Measurements from ENCODE around the gene EPHB2.

The EPHB2 gene

DNA sequence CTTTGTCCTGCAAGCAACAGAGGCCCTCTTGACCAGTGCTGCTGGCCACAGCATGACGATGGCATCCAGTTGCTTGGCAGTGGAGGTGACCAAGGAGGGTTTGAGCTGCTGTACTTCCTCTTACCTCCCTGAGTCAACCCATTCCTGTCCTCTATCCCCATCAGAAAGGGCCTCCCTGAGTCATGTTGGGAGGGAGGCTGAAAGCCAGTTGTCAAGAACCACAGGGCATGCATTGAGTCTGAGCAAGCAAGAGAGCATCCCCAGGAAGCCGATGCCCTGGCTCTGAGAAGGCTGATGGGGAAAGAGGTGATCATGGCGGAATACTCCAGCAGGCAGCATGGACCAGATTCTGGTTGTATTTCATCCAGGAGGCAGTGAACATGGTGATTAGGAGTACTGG is 192.5 kb downstream of the EPHB2 start:
- H3K79me2 ChIP-seq (ENCODE audit: low read length): no peaks in the 10 kb centered on the region
- DNase-seq: no peak

DNA sequence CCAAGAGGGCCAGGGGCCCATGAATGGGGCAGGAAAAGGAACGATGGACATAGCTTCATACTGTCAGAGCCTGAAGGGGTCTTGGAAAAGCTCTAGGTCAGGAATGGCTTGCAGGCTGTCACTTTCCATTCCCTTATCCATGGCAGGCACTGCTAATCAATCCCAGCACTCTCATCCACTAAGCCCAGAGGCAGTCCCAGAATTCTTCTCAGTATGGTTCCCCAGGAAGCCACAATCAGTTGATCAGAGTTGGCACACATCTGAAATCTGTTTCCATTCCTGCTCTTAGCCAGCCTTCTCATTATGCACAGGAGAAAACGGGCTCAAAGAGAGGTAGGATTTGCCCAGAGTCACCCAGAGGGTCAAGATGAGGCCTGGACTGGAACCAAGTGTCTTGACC is 196.3 kb downstream of the EPHB2 start:
- Histone ChIP-seq H3K9me2 (replicated peaks; ENCODE audit: insufficient read depth, low read length) (no peaks in the 10 kb centered on the region), H4K20me1 (ENCODE audit: insufficient read depth, low read length) (no peaks in the 10 kb centered on the region), H3K4me2 (ENCODE audit: low read depth, low read length) (no peak overlapping the region), H3K4me3 (ENCODE audit: low read length) (no peak overlapping the region), H3K27me3 (replicated peaks; ENCODE audit: insufficient read depth, low read length) (peaks cover 95% of the 10 kb centered on the region), H3K4me1 (ENCODE audit: low read length) (no peaks in the 10 kb centered on the region), H3K9me3 (replicated peaks; ENCODE audit: insufficient read depth, low read length) (no peaks in the 10 kb centered on the region), H3K9ac (ENCODE audit: low read length) (no peak overlapping the region), H2AFZ (ENCODE audit: low read length) (no peak overlapping the region), H3K36me3 (replicated peaks; ENCODE audit: insufficient read depth, low read length) (no peaks in the 10 kb centered on the region), H3K79me2 (ENCODE audit: low read length) (no peaks in the 10 kb centered on the region), H3K27ac (ENCODE audit: low read length) (no peak overlapping the region), H3F3A (ENCODE audit: insufficient read depth, low read length) (no peaks in the 10 kb centered on the region)
- TF ChIP-seq, protein P1, sequence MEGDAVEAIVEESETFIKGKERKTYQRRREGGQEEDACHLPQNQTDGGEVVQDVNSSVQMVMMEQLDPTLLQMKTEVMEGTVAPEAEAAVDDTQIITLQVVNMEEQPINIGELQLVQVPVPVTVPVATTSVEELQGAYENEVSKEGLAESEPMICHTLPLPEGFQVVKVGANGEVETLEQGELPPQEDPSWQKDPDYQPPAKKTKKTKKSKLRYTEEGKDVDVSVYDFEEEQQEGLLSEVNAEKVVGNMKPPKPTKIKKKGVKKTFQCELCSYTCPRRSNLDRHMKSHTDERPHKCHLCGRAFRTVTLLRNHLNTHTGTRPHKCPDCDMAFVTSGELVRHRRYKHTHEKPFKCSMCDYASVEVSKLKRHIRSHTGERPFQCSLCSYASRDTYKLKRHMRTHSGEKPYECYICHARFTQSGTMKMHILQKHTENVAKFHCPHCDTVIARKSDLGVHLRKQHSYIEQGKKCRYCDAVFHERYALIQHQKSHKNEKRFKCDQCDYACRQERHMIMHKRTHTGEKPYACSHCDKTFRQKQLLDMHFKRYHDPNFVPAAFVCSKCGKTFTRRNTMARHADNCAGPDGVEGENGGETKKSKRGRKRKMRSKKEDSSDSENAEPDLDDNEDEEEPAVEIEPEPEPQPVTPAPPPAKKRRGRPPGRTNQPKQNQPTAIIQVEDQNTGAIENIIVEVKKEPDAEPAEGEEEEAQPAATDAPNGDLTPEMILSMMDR (IDR thresholded peaks at IDR 0.05; ENCODE audit: low read length): no peak
- TF ChIP-seq EZH2phosphoT487 (IDR thresholded peaks at IDR 0.05; ENCODE audit: low read length) (no peak), EZH2 (optimal IDR thresholded peaks at IDR 0.05; ENCODE audit: low read depth, low read length) (no peak)
- DNase-seq: no peak

More for the DNA sequence above, 192.5 kb downstream of the EPHB2 start:
- Histone ChIP-seq H3K9me3 (replicated peaks; ENCODE audit: insufficient read depth, low read length) (no peaks in the 10 kb centered on the region), H3K27me3 (replicated peaks; ENCODE audit: insufficient read depth, low read length) (peaks cover 95% of the 10 kb centered on the region), H3F3A (ENCODE audit: insufficient read depth, low read length) (no peaks in the 10 kb centered on the region), H3K9ac (ENCODE audit: low read length) (no peak overlapping the region), H3K4me1 (ENCODE audit: low read length) (no peaks in the 10 kb centered on the region), H3K27ac (ENCODE audit: low read length) (no peak overlapping the region), H3K36me3 (replicated peaks; ENCODE audit: insufficient read depth, low read length) (no peaks in the 10 kb centered on the region), H4K20me1 (ENCODE audit: insufficient read depth, low read length) (no peaks in the 10 kb centered on the region), H3K4me2 (ENCODE audit: low read depth, low read length) (no peak overlapping the region), H3K9me2 (replicated peaks; ENCODE audit: insufficient read depth, low read length) (no peaks in the 10 kb centered on the region), H3K4me3 (ENCODE audit: low read length) (no peak overlapping the region), H2AFZ (ENCODE audit: low read length) (no peak overlapping the region)
- TF ChIP-seq EZH2 (optimal IDR thresholded peaks at IDR 0.05; ENCODE audit: low read depth, low read length) (no peak), EZH2phosphoT487 (IDR thresholded peaks at IDR 0.05; ENCODE audit: low read length) (no peak)
- TF ChIP-seq, protein P1 (IDR thresholded peaks at IDR 0.05; ENCODE audit: low read length): no peak

DNA sequence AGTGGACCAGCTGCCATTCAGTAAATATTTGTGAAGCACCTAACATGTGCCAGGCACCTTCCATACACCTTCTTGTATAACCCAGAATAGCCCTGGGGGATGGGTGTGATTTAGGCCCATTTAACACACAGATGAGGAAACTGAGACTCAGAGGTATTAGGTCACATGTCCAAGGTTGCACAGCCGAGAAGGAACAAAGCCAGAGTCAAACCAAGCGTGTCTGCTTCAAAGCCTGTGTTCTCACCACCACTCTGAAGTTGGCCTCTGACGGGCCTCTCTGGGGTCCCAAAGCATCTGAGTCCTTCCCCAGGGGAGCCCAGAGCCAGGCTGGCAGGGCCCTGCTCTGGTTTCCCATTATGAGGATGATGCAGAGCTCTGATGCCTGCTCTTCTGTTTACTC is 196.9 kb downstream of the EPHB2 start:
- no peak overlapping the region for H3K4me3 ChIP-seq (ENCODE audit: low read length)
- H3K27me3 ChIP-seq (replicated peaks; ENCODE audit: insufficient read depth, low read length): peaks cover 95% of the 10 kb centered on the region
- H3K36me3 ChIP-seq (replicated peaks; ENCODE audit: insufficient read depth, low read length): no peaks in the 10 kb centered on the region
- no peak overlapping the region for H3K9ac ChIP-seq (ENCODE audit: low read length)
- H4K20me1 ChIP-seq (ENCODE audit: insufficient read depth, low read length): no peaks in the 10 kb centered on the region
- H3K27ac ChIP-seq (ENCODE audit: low read length): no peak overlapping the region
- H3K9me3 ChIP-seq (replicated peaks; ENCODE audit: insufficient read depth, low read length): no peaks in the 10 kb centered on the region
- H3K79me2 ChIP-seq (ENCODE audit: low read length): no peaks in the 10 kb centered on the region
- H3F3A ChIP-seq (ENCODE audit: insufficient read depth, low read length): no peaks in the 10 kb centered on the region
- TF ChIP-seq, protein P1 (IDR thresholded peaks at IDR 0.05; ENCODE audit: low read length): no peak
- TF ChIP-seq EZH2 (optimal IDR thresholded peaks at IDR 0.05; ENCODE audit: low read depth, low read length) (no peak), EZH2phosphoT487 (IDR thresholded peaks at IDR 0.05; ENCODE audit: low read length) (no peak)
- H2AFZ ChIP-seq (ENCODE audit: low read length): no peak overlapping the region
- no peak overlapping the region for H3K4me2 ChIP-seq (ENCODE audit: low read depth, low read length)
- no peak for DNase-seq
- no peaks in the 10 kb centered on the region for H3K4me1 ChIP-seq (ENCODE audit: low read length)
- H3K9me2 ChIP-seq (replicated peaks; ENCODE audit: insufficient read depth, low read length): no peaks in the 10 kb centered on the region

All from MM.1S (cell line).